ENCODE data around the gene DSG4.

DNA sequence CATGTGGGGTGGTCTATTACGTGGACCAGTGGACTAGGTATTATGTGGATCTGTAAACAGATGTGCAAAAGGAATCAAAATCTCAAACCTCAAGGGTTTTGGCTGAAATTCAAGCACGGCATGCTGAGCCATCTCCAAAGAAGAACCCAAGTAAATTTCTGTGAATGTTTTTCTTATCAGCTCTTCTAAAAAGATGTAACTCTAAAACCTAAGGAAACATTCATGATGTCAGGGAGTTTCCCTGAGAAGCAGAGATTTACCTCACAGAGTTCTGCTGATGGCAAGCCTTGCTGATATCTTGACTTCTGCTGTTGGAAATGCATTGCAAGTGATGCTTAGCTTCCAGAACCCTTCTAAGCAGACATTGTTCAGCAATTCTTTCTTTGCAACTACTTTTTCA lies 21.6 kb downstream of the DSG4 start:
- TF ChIP-seq, protein P1, sequence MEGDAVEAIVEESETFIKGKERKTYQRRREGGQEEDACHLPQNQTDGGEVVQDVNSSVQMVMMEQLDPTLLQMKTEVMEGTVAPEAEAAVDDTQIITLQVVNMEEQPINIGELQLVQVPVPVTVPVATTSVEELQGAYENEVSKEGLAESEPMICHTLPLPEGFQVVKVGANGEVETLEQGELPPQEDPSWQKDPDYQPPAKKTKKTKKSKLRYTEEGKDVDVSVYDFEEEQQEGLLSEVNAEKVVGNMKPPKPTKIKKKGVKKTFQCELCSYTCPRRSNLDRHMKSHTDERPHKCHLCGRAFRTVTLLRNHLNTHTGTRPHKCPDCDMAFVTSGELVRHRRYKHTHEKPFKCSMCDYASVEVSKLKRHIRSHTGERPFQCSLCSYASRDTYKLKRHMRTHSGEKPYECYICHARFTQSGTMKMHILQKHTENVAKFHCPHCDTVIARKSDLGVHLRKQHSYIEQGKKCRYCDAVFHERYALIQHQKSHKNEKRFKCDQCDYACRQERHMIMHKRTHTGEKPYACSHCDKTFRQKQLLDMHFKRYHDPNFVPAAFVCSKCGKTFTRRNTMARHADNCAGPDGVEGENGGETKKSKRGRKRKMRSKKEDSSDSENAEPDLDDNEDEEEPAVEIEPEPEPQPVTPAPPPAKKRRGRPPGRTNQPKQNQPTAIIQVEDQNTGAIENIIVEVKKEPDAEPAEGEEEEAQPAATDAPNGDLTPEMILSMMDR (IDR thresholded peaks at IDR 0.05): no peak
- no peak for TF ChIP-seq EP300 (IDR thresholded peaks at IDR 0.05)
- no peak for TF ChIP-seq POLR2A (IDR thresholded peaks at IDR 0.05)
- TF ChIP-seq POLR2AphosphoS5 (IDR thresholded peaks at IDR 0.05): no peak

All from upper lobe of left lung (tissue), 4 donors.